HCT116 (cell line): Measurements from ENCODE around the gene HHIPL2. TPM values are rescaled to one million over a fixed set of nuclear protein-coding genes. Genes with fewer than 3 reads are reported as not detected.

Experiments used
- ATAC-seq: fragments of 200-7000 bp; cut with Tn5 transposase; 2 replicates; pipeline ENCODE4 v1.9.1; 2020; ENCODE audit warnings: mild to moderate bottlenecking, moderate library complexity
- BruUV-seq: library from RNA; stranded (reverse); fragments of 400-500 nt; replicated peaks from 2 replicates; lab custom pipeline; 2021; lab: Mats Ljungman, UMichigan
- CTCF ChIA-PET: fragments of 300-600 bp; sonication (Branson Sonifier 250); formaldehyde crosslinking; loops from one replicate; lab custom pipeline; 2021; ENCODE audit warnings: antibody characterized with exemption; lab: Charles Lee
- POLR2A ChIA-PET: fragments of 300-600, 350-600 bp; sonication (Branson Sonifier 250); formaldehyde crosslinking; loops from one replicate; lab custom pipeline; 2021; ENCODE audit warnings: antibody characterized with exemption; lab: Charles Lee
- RAD21 ChIA-PET, 2 experiments: fragments of 300-600 bp; sonication (Branson Sonifier 250); formaldehyde crosslinking; loops; one replicate each; lab custom pipeline; 2023; ENCODE audit warnings: low total read pairs in 2 of 2; ENCODE audit not compliant: uncharacterized antibody in 2 of 2, unreplicated experiment in 2 of 2, low non-redundant PET in 1 of 2; lab: Charles Lee
- DNase-seq: peaks from one replicate; pipeline ENCODE4 v3.0.0-alpha.2; 2010; ENCODE audit warnings: low read depth, low spot score
- H2AFZ ChIP-seq: fragments of 200-600 bp; shearing (Covaris generic), sonication (generic); 2 replicates; pipeline ENCODE4 v1.6.1; 2017; ENCODE audit warnings: low read depth, mixed run types, mixed read lengths, antibody characterized with exemption, low read length; ENCODE audit not compliant: poor library complexity, severe bottlenecking
- H3K27ac ChIP-seq: 2 replicates; pipeline ENCODE4 v1.5.1; 2012; ENCODE audit warnings: low read depth, low read length
- H3K27me3 ChIP-seq: fragments of 200-600 bp; sonication (generic); 2 replicates; pipeline ENCODE4 v1.6.1; 2016; ENCODE audit warnings: mixed run types, low read length, mixed read lengths; ENCODE audit not compliant: insufficient read depth
- H3K36me3 ChIP-seq, 2 experiments: fragments of 200-500 bp in 1 of 2; fragments of 200-600 bp in 1 of 2; sonication (Bioruptor generic) in 1 of 2; sonication (generic) in 1 of 2; 2 replicates each; pipeline versions ENCODE4 v1.5.1 to v1.6.1; 2014 to 2016; ENCODE audit warnings: low read length in 2 of 2, inconsistent platforms in 1 of 2, mixed read lengths in 1 of 2, mixed run types in 1 of 2; ENCODE audit not compliant: insufficient read depth in 2 of 2, control insufficient read depth in 1 of 2
- H3K4me1 ChIP-seq, 2 experiments: fragments of 200-600 bp in 1 of 2; sonication (generic) in 1 of 2; 2 replicates each; pipeline versions ENCODE4 v1.5.1 to v1.6.1; 2012 to 2017; ENCODE audit warnings: low read length in 2 of 2, inconsistent platforms in 1 of 2, mild to moderate bottlenecking in 1 of 2, mixed read lengths in 1 of 2, mixed run types in 1 of 2, moderate library complexity in 1 of 2; ENCODE audit not compliant: insufficient read depth in 2 of 2, control insufficient read depth in 1 of 2
- H3K4me2 ChIP-seq: fragments of 200-600 bp; sonication (generic); 2 replicates; pipeline ENCODE4 v1.6.1; 2017; ENCODE audit warnings: mixed run types, low read length, mixed read lengths
- H3K4me3 ChIP-seq, 2 experiments: fragments of 200-600 bp in 1 of 2; sonication (generic) in 1 of 2; replicated peaks in 1 of 2; 2 replicates each; pipeline ENCODE4 v1.5.1; 2011 to 2016; ENCODE audit warnings: low read length in 2 of 2, control low read depth in 1 of 2, low read depth in 1 of 2, mild to moderate bottlenecking in 1 of 2, mixed read lengths in 1 of 2, mixed run types in 1 of 2
- H3K79me2 ChIP-seq: fragments of 200-600 bp; sonication (generic); 2 replicates; pipeline ENCODE4 v1.6.1; 2017; ENCODE audit warnings: mild to moderate bottlenecking, mixed run types, low read length, moderate library complexity, mixed read lengths; ENCODE audit not compliant: insufficient read depth
- H3K9ac ChIP-seq: fragments of 200-600 bp; sonication (generic); 2 replicates; pipeline ENCODE4 v1.6.1; 2016; ENCODE audit warnings: low read length, mixed read lengths
- H3K9me2 ChIP-seq: fragments of 200-600 bp; sonication (generic), shearing (Covaris generic); 2 replicates; pipeline ENCODE4 v1.6.1; 2017; ENCODE audit warnings: mixed run types, mild to moderate bottlenecking, moderate library complexity; ENCODE audit not compliant: insufficient read depth
- H3K9me3 ChIP-seq, 2 experiments: fragments of 200-500 bp in 1 of 2; fragments of 200-600 bp in 1 of 2; sonication (Bioruptor generic) in 1 of 2; sonication (generic) in 1 of 2; 2 replicates each; pipeline ENCODE4 v1.6.1; 2014 to 2017; ENCODE audit warnings: low read length in 2 of 2, mixed read lengths in 2 of 2, inconsistent platforms in 1 of 2, low read depth in 1 of 2, mild to moderate bottlenecking in 1 of 2, mixed run types in 1 of 2, moderate library complexity in 1 of 2; ENCODE audit not compliant: control insufficient read depth in 1 of 2, insufficient read depth in 1 of 2
- H4K20me1 ChIP-seq: fragments of 200-600 bp; sonication (generic), shearing (Covaris generic); 2 replicates; pipeline ENCODE4 v1.6.1; 2017; ENCODE audit warnings: mixed run types, mild to moderate bottlenecking, moderate library complexity; ENCODE audit not compliant: insufficient read depth
- CBX3 ChIP-seq: IDR thresholded peaks from 2 replicates; pipeline ENCODE4 v1.6.1; 2012; ENCODE audit warnings: low read depth
- CEBPB ChIP-seq: IDR thresholded peaks from 2 replicates; pipeline ENCODE4 v1.6.1; 2012; ENCODE audit warnings: low read depth
- EGR1 ChIP-seq: IDR thresholded peaks from 2 replicates; pipeline ENCODE4 v1.6.1; 2012; ENCODE audit warnings: low read depth
- ELF1 ChIP-seq: IDR thresholded peaks from 2 replicates; pipeline ENCODE4 v1.6.1; 2012; ENCODE audit warnings: low read depth, borderline replicate concordance
- EZH2 ChIP-seq: fragments of 200-600 bp; sonication (generic); IDR thresholded peaks from 2 replicates; pipeline ENCODE4 v1.6.1; 2017; ENCODE audit warnings: antibody characterized with exemption, mixed run types
- EZH2phosphoT487 ChIP-seq: fragments of 200-600 bp; IDR thresholded peaks from 2 replicates; pipeline ENCODE4 v1.6.1; 2018; ENCODE audit warnings: antibody characterized with exemption, borderline replicate concordance
- FOSL1 ChIP-seq: IDR thresholded peaks from 2 replicates; pipeline ENCODE4 v1.6.1; 2012; ENCODE audit warnings: low read depth
- JUND ChIP-seq: IDR thresholded peaks from 2 replicates; pipeline ENCODE4 v1.6.1; 2012
- POLR2A ChIP-seq: IDR thresholded peaks from 2 replicates; pipeline ENCODE4 v1.7.0; 2011; ENCODE audit warnings: borderline replicate concordance; ENCODE audit not compliant: insufficient read depth, insufficient read length; ENCODE audit errors: extremely low read depth
- RAD21 ChIP-seq: IDR thresholded peaks from 2 replicates; pipeline ENCODE4 v1.6.1; 2012; ENCODE audit warnings: low read depth, mild to moderate bottlenecking
- SIN3A ChIP-seq: IDR thresholded peaks from 2 replicates; pipeline ENCODE4 v1.6.1; 2012; ENCODE audit warnings: low read depth
- SP1 ChIP-seq: IDR thresholded peaks from 2 replicates; pipeline ENCODE4 v1.6.1; 2012; ENCODE audit warnings: low read depth
- TCF7L2 ChIP-seq: IDR thresholded peaks from 2 replicates; pipeline ENCODE4 v1.7.0; 2011; ENCODE audit warnings: borderline replicate concordance, inconsistent platforms; ENCODE audit not compliant: insufficient read depth, insufficient read length; ENCODE audit errors: extremely low read depth
- YY1 ChIP-seq: IDR thresholded peaks from 2 replicates; pipeline ENCODE4 v1.6.1; 2011; ENCODE audit warnings: low read length, low read depth, moderate library complexity, mild to moderate bottlenecking; ENCODE audit not compliant: insufficient replicate concordance; ENCODE audit errors: extremely low read depth
- ZNF274 ChIP-seq: fragments of 200-500 bp; sonication (Bioruptor generic); IDR thresholded peaks from 2 replicates; pipeline ENCODE4 v1.6.1; 2014; ENCODE audit warnings: mild to moderate bottlenecking, low read depth, low read length, inconsistent platforms
- intact Hi-C: fragments of 100-400 bp; cut with micrococcal nuclease; formaldehyde crosslinking; loops from 2 replicates; pipeline ENCODE4 v1.10.0; 2022
- total RNA-seq: library from RNA; stranded (reverse); gene quantifications from one replicate; pipeline ENCODE4 v1.2.1, GENCODE V29; 2021; ENCODE audit not compliant: unreplicated experiment
- TF ChIP-seq, protein P1 (sequence below), 3 experiments: fragments of 200-600 bp in 1 of 3; sonication (generic) in 1 of 3; IDR thresholded peaks in 2 of 3; conservative IDR thresholded peaks in 1 of 3; 2 replicates each; pipeline ENCODE4 v1.5.1; 2012 to 2017; ENCODE audit warnings: low read depth in 2 of 3, low read length in 2 of 3, antibody characterized with exemption in 1 of 3, borderline replicate concordance in 1 of 3, control low read depth in 1 of 3, mild to moderate bottlenecking in 1 of 3, mixed read lengths in 1 of 3, mixed run types in 1 of 3, moderate library complexity in 1 of 3; ENCODE audit not compliant: insufficient read depth in 1 of 3
- TF ChIP-seq, protein P2 (sequence below): IDR thresholded peaks from 2 replicates; pipeline ENCODE4 v1.6.1; 2011; ENCODE audit warnings: mild to moderate bottlenecking, low read length, moderate library complexity; ENCODE audit not compliant: insufficient replicate concordance; ENCODE audit errors: extremely low read depth
- TF ChIP-seq, protein P3 (sequence below): IDR thresholded peaks from 2 replicates; pipeline ENCODE4 v1.6.1; 2012

The HHIPL2 gene
- total RNA-seq, 1 experiment from 2014 or later: 0.27 TPM

DNA sequence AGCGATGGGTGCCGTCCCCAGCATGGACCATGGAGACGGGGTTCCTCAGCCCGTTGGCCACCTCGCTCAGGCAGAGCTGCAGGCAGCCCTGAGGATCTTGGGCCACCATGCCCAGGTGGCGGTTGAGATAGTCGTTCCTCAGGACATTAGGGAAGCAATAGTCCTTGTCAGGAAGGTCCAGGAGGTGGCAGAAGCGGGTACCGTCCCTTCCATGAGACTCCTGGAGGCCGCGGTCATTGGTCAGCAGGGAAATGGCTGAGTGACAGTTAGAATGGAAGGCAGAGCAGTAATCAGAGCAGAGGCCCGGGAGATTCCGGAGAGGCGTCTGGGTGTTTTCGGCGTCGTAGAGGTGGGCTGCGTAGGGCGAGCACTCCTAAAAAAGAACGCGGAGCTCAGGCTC, 4.1 kb downstream of the HHIPL2 start:
- H3K9me3 ChIP-seq: no peaks in the 10 kb centered on the region
- RAD21 ChIA-PET: no interaction called here
- CTCF ChIA-PET: interaction anchor here (1.0 kb wide), 1 partner anchor 91 kb away, joined by 4 read pairs; no protein-coding TSS in a partner anchor
- no peak overlapping the region for H2AFZ ChIP-seq
- POLR2A ChIA-PET: no interaction called here
- H3K4me3 ChIP-seq: no peak overlapping the region
- H3K36me3 ChIP-seq: no peaks in the 10 kb centered on the region
- H3K79me2 ChIP-seq: no peaks in the 10 kb centered on the region
- H3K9me2 ChIP-seq: no peaks in the 10 kb centered on the region
- intact Hi-C loops: no loop called here
- no peaks in the 10 kb centered on the region for H3K27me3 ChIP-seq
- no peak overlapping the region for H3K9ac ChIP-seq
- H3K4me2 ChIP-seq: no peak overlapping the region
- no peaks in the 10 kb centered on the region for H3K4me1 ChIP-seq
- TF ChIP-seq, protein P1, sequence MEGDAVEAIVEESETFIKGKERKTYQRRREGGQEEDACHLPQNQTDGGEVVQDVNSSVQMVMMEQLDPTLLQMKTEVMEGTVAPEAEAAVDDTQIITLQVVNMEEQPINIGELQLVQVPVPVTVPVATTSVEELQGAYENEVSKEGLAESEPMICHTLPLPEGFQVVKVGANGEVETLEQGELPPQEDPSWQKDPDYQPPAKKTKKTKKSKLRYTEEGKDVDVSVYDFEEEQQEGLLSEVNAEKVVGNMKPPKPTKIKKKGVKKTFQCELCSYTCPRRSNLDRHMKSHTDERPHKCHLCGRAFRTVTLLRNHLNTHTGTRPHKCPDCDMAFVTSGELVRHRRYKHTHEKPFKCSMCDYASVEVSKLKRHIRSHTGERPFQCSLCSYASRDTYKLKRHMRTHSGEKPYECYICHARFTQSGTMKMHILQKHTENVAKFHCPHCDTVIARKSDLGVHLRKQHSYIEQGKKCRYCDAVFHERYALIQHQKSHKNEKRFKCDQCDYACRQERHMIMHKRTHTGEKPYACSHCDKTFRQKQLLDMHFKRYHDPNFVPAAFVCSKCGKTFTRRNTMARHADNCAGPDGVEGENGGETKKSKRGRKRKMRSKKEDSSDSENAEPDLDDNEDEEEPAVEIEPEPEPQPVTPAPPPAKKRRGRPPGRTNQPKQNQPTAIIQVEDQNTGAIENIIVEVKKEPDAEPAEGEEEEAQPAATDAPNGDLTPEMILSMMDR (IDR thresholded peaks at IDR 0.05 in 2 of 3, conservative IDR thresholded peaks at IDR 0.05 in 1 of 3; ENCODE audit: borderline replicate concordance in 1 of 3, insufficient read depth in 1 of 3, low read depth in 2 of 3, low read length in 2 of 3): peak in 1 of 3 experiments; percentile 28; a peak in 1 of 6 replicates
- TF ChIP-seq EZH2 (no peak), RAD21 (0 out of 2 replicates have a peak, but pooled peaks have one; percentile 12), ZNF274 (no peak)
- H4K20me1 ChIP-seq: no peaks in the 10 kb centered on the region
- DNase-seq: peak; percentile 8
- no peak overlapping the region for H3K27ac ChIP-seq
- BruUV-seq: no TSS peak
- peak; percentile 80 for ATAC-seq

DNA sequence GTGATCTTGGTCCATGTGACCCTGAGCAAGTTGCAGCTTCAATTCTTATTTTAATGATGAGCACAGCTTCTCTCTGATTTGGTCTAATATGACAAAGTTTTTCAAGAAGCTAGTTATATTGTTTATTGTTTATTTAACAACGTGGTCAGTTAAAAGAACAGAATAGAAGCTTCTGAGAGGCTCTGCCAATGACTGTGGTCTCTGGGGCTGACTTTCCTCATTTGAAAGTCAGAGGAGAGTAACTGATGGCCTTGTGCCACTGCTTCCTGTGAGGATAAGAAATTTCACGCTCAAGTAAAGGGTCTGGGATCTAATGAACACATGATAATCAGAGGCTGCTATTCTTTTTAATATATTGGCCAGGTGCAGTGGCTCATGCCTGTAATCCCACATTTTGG, 7.3 kb downstream of the HHIPL2 start:
- Histone ChIP-seq H3K4me2 (no peak overlapping the region), H3K4me3 (no peak overlapping the region), H3K27me3 (no peaks in the 10 kb centered on the region), H3K79me2 (no peaks in the 10 kb centered on the region), H3K9me3 (no peaks in the 10 kb centered on the region), H3K4me1 (no peaks in the 10 kb centered on the region), H3K36me3 (no peaks in the 10 kb centered on the region), H4K20me1 (no peaks in the 10 kb centered on the region), H3K9ac (no peak overlapping the region), H2AFZ (no peak overlapping the region), H3K9me2 (no peaks in the 10 kb centered on the region), H3K27ac (no peak overlapping the region)
- ChIA-PET RAD21 (no interaction called here), POLR2A (no interaction called here), CTCF (no interaction called here)
- BruUV-seq: no TSS peak
- intact Hi-C loops: no loop called here
- DNase-seq (no peak), ATAC-seq (no peak)
- TF ChIP-seq, protein P2, sequence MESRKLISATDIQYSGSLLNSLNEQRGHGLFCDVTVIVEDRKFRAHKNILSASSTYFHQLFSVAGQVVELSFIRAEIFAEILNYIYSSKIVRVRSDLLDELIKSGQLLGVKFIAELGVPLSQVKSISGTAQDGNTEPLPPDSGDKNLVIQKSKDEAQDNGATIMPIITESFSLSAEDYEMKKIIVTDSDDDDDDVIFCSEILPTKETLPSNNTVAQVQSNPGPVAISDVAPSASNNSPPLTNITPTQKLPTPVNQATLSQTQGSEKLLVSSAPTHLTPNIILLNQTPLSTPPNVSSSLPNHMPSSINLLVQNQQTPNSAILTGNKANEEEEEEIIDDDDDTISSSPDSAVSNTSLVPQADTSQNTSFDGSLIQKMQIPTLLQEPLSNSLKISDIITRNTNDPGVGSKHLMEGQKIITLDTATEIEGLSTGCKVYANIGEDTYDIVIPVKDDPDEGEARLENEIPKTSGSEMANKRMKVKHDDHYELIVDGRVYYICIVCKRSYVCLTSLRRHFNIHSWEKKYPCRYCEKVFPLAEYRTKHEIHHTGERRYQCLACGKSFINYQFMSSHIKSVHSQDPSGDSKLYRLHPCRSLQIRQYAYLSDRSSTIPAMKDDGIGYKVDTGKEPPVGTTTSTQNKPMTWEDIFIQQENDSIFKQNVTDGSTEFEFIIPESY: no peak
- TF ChIP-seq POLR2A (no peak), JUND (no peak), ZNF274 (no peak), ELF1 (no peak), SIN3A (no peak), YY1 (no peak), EZH2 (no peak), RAD21 (no peak), EZH2phosphoT487 (no peak), FOSL1 (no peak), SP1 (no peak), CEBPB (no peak), TCF7L2 (no peak), CBX3 (no peak), EGR1 (no peak)
- TF ChIP-seq, protein P3, sequence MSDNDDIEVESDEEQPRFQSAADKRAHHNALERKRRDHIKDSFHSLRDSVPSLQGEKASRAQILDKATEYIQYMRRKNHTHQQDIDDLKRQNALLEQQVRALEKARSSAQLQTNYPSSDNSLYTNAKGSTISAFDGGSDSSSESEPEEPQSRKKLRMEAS: no peak
